T-helper 2 cell treated with Interferon-gamma antibody and Interleukin-4, amounts not matched to agents 100 ng/mL and 5 ng/mL, for 36 hours (primary cell): ENCODE results near the gene NOS3. TPM values are rescaled to one million over a fixed set of nuclear protein-coding genes. Genes with fewer than 3 reads are reported as not detected.

Experiments used
- intact Hi-C: fragments of 100-400 bp; cut with micrococcal nuclease; formaldehyde crosslinking; loops from one replicate; pipeline ENCODE4 v1.15.1; 2023
- total RNA-seq: library from RNA; stranded (reverse); gene quantifications from 2 replicates; pipeline ENCODE4 v1.2.3, GENCODE V29; 2022

The NOS3 gene
- 17.0 and 17.4 TPM in 2 replicates for total RNA-seq

DNA sequence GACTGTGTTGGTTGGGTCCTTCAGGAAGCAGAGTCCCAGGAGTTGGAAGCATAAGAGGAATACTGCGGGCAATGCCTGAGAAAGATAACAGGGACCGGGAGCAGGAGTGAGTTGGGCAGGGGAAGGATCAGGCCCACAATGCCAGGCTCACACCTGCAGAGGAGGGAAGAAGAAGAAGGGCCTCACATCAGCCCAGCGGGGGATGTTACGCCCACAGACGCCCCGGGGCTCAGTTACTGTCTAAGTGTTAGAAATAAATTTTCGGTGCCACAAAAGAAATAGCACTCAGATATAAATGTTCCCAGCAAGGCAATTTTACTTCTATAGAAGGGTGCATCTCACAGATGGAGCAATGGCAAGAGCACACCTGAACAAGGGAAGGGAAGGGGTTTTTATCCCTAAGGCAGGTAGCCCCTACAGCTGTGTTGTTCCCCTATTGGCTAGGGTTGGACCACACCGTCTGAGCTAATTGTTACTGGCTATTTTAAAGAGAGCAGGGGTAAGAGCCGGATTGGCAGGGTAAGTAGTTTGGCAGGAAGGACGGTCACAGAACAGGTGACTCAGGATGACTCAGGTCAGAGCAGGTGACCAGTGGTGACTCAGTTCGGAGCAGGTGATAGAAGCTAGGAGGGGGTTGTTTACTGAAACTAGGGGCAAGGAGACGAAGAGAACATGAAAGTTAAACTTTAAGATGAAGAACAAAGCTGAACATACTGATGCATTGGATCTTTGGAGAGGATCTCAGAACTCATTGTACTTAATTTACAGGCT, at the start of gene NOS3:
Gene NOS3 (plus strand): TSS at position 602 of the 771 bp plus-strand sequence. CDS start 2,787 bp downstream, outside the sequence.
- intact Hi-C loops = no loop called here

DNA sequence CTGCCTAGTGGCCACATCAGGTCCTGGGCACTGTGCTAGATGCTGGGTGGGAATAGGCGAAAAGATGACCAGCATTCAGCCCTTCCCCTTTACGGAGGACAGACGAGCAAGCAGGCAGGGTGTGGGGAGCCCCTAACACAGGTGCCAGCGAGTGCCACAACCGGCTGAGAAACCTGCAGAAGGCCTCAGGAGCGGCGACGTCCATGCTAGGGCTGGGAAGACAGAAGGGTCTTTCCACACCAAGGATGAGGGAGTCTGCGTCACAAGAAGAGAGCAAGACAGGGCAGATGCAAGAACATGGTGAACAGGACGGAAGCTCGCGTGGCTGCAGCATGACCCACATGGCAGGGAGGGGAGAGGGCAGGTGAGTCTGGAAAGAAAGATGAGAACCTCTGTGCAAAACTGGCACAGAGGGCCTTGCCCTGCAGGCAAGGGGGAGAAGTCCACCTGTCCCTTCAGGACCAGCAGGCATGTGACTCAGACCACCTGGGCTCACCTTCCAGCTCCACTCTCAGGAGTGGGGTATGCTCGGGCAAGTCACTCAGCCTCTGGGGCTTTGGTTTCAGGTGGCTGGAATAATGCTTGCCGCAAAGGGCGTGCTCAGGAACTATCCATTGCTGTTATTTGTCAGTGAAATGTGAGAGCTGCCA, 49.3 kb upstream of the NOS3 start:
- intact Hi-C loops = no loop called here

DNA sequence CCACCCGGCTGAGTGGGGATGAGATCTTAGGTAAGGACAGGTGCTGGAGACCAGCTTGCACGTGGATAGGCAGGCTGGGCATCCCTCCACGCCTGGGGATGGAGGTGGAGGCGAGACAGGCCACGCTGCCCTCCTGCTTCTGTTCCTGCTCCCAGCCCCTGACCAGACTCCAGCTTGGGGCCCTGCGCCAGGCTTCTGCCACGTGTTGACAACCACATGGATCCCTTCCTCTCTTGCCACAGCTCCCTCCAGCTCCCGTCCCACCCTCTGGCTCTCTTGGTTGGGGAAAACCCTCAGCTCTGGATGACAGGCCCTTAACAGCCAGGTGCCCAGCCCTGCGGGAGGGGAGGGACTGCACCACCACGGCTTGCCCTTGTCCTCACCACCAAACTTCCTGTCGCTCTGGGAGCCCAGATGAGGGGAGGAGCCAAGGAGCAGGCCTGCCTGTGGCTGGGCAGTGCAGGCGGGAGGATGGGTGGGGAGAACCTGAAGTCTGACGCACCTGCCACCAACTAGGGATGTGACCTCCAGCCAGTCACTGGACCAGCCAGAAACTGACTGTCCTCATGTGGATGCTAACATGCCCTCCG, 48.7 kb upstream of the NOS3 start:
- intact Hi-C loops = no loop called here

DNA sequence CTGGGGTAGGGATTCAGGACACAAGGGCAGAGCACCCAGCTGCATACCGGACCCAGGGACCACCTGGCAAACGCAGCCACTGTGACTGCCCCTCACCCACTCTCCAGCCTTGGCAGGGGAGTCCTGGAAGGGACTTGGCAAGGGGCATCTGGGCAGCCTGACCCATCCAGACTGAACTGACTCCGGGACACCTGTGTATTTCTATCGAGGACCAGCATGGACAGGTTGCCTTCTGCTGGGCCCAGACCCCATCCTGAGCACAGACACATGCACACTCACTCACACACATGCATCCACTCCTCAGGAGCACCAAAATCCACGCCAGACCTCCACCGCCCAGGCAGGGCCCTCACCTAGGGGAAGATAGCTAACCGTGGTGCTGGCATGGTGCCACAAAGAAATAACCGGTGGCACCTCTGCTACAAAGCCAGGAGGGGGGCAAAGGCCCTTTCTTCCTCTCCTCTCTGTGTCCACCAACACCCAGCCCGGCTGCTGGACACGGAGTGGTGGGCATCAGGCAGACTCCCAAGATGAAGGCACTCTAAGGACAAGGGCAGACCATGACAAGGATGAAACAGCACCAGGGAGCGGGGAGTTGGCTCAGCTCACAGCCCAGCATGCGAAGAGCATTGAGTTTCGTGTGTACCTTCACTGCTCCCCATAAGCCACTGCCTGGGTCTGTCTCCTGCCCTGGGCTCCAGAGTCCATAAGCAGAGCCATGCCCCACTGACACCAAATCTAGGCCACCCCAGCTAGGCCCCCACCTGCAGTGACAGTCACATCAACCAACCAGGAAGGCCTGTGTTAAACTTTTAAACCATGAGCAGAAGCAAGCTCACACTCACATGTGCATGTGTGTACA, 48.0 kb upstream of the NOS3 start:
- intact Hi-C loops = no loop called here

DNA sequence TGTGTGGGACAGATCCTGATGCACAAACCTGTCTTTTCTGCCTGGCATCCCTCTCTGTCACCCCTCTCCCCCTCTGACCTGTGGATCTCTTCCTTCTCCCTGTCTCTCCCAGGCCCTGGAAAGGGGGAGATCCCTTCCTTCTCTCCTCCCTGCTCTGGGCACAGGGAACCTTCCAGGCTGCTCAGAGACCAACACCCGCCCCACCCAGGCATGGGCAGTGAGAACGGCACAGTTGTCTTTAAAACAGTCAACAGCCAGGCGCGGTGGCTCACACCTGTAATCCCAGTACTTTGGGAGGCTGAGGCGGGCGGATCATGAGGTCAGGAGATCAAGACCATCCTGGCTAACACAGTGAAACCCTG, 47.4 kb upstream of the NOS3 start:
- intact Hi-C loops = no loop called here

DNA sequence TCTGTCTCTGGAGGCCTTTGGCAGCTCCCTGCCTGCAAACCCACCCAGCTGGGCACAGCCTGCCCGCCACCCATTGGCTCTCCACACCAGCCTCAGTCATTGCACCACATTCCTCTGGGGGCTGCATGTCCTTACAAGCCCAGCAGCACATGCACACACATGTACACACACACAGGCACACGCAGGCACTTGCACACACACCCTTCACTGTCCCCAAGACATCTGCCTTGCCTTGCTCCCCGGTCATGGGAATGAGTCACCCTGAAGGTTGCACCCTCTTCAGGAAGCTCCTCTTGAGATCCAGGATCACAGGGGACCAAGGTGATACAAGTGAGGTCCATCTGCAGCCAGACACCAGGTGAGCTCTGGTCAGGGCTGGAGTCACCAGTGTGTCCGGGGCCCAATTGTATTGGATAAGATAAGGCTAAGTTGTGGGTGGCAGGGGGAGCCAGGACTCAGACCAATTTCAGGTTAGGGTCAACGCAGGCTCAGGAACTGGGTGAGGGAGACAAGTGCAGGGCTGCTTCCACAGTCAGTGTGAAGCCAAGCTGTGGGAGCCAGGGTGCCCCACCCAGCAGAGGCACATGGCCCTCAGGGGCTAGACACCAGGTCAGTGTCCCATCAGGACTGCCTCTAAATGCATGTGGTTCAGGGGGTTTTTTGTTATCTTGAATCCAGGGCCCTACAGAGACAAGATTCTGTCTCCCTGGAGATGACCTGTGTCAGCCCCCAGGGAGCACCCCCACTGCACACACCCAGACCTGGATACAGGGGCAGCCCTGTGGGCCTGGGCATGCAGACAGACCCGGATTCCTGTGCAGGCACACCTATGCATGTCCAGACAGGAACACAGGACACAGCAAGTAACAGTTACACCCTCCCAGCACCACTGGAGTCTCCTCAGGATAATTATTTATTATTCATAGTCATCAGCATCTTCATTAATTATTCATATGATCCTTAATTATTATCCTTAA, 46.5 kb upstream of the NOS3 start:
- intact Hi-C loops = no loop called here

DNA sequence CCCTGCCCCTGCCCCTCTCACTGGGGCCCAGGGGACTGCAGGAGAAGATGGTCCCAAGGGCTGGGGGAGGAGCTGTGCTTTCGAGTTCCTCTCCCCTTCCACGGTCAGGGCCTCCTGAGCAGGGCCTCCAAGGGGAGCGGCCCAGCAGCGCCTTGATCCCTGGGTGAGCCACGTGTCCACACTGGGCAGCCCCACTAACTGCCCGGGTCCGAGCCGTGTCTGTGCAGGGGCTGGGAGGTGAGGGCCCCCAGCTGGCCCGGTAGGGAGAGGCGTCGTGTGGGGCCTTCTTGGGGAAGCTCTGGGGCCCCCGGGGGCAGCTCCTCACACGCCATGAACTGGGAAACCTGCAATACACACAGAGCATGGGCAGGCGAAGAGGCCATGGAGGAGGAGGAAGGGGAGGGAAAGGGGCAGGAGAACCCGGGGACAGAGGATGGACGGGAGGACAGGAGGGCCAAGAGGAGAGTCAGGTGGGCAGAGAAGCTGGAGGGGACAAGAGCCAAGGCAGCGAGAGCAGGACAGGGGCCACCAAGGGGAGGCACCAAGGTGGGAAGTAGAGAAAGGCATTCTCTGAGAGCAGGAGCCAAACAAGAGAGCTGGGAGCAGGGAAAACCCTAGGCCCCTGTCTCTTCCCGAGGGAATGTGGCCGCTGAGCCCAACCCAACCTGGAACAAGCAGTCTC, 45.5 kb upstream of the NOS3 start:
- intact Hi-C loops = no loop called here

DNA sequence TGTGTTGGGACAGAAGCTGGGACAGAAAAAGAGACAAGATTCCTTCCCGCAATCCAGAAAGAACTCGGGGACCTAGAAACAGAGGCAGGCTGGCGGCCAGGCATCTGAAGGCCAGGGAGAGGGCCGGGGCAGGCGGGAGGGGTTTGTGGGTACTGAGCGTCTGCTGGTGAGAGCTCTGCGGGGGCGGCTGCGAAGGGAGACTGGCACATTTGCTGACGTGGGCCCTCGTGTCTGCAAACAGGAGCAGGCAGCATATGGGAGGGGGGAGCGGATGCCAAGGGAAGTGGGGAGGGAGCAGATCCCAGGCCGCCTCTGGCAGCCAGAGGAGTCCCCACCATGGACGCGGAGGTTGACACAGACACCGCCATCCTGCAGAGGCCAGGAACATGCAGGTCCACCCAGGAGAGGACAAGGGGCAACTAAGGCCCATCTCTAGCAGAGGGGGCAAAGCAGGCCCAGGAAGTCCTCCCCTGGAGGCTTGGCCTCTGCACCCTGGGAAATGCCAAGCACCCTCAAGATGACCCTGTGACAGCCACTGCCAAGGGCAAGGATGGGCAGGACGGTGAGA, 44.9 kb upstream of the NOS3 start:
- intact Hi-C loops = no loop called here

DNA sequence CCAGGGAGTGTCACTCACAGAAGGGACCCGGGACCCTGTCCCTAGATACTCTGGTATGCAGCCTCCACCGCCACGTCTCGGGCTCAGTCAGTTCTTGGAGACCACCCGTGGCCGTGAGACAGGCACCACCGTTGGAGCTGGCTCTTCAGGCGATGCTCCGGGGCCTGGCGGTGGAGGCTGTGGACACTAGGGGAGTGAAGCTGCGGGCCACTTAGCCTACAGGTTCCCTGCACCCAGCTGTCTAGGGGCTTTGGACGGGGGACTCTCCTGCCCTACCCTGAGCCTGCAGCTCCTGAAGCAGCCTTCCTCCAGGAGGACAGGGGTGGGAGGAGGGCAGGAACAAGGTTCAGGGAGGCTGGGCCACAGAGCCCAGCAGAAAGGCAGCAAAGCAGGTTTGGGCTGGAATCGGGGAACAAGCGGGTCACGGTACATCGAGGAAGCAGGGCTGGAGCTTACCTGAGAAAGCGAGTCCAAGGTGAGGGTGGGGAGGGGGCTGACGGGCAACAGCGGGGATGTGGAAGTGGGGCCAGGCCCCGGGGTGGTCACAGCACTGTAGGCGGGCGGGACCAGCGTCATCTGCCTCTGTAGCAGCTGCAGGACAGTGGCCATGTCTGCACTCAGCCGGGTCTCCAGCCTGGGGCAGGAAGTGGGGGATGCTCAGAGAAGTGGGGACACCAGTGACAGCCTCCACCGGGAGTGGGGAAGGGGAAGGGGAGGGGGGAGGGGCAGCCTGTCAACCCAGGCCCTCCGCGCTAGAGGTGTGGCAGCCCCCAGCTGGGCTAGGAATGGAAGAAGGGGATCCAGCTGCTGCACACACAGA, 44.2 kb upstream of the NOS3 start:
- intact Hi-C loops = no loop called here

DNA sequence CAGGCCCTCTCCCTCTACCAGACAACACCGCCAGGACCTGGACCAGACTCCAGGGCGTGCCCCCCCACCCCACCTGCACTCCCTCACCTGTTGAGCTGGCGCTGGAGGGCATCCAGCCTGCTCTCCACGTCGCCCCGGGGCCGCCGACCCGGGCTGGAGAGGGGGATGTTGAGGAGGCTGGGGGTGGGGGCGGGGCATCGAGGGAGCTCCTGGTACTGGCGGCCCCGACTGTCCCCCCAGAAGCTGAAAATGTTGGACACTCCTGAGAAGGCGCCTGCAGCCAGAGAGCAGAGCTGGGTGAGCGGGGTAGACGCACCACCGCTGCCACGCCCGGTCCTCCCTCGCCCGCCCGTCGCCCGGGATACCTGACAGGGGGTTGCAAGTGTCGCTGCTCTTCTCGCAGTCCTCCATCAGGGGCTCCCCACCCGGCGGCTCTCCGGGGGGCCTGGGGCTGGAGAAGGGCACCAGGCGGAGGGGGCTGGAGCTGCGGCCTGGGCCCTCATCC, 43.5 kb upstream of the NOS3 start:
- intact Hi-C loops = no loop called here

DNA sequence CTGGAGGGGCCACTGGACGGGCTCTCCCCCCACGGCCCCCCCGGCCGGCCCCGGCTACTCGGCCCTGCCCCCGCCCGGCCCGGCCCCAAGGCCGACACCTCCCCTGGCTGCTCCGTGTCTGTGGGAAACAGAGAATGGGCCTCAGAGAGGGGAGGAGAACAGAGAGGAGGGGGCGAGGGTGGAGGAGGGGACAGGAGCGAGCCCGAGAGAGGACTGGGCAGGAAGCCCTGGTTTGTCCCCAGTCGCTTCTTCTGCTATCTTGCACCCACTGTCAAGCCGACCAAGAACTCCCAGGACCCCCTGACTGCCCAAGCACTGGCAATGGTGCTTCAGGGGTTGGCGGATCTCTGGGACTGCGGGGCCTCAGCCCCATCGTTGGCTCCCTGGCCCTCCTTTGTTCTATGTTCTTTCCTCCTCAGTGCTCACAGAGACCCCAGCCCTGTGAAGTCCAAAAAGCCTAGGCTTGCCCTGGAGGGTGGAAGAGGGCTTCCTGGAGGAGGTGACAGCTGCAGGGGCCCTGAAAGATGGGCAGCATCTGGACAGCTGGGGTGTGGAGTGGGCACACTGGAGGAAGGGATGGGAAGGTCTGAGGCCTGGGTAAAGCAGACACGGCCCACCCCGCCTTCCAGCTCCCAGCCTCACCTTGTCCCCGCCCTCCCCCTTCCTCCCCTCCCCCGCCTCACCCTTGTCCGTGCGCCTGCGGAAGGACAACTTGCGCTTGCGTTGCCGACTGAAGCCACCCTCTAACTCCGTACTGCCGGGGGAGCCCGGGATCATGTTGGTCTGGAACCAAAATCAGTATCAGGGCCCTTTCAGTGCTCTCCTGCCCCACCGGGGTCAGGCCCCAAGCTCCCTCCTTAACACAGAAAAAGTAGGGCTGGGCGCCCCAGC, 42.8 kb upstream of the NOS3 start:
- intact Hi-C loops = no loop called here

DNA sequence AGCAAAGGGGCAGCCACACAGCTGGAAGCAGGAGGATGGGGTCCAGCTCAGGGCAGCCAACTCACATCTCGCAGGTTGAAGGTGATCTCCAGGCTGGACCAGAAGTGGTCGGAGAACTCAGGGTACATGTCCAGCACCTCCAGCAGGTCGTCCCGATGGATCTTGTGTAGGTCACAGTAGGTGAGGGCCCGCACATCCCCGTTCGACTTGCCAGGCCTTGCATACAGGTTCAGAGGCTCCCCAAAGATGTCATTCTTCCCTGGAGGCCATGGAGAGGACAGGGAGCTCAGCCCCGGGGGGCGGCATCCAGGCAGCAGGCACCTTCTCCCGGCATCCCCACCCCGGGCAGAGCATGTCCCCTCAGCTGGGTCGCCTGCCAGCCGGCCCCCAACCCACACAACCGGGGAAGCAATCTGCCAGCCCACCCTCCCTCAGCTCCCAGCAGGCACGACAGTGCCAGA, 42.0 kb upstream of the NOS3 start:
- intact Hi-C loops = no loop called here

DNA sequence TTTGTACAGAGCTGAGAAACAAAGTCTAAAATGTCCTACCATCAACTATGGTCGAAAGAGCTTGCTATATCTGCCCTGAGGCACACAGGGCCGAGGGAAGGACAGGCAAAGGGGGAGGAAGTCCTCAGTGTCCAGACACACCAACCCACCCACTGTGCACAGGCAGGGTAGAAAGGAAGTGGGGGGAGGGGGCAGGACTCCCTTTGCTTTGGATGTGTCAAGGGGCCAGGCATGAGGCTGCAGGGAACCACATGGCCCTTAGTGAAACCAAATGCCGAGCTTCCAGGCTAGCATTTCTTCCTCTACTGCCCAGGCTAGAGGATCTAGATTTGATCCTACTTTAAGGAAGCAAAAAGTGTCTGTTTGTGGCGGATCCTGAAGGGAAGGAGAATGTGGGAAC, 41.3 kb upstream of the NOS3 start:
- intact Hi-C loops = no loop called here

DNA sequence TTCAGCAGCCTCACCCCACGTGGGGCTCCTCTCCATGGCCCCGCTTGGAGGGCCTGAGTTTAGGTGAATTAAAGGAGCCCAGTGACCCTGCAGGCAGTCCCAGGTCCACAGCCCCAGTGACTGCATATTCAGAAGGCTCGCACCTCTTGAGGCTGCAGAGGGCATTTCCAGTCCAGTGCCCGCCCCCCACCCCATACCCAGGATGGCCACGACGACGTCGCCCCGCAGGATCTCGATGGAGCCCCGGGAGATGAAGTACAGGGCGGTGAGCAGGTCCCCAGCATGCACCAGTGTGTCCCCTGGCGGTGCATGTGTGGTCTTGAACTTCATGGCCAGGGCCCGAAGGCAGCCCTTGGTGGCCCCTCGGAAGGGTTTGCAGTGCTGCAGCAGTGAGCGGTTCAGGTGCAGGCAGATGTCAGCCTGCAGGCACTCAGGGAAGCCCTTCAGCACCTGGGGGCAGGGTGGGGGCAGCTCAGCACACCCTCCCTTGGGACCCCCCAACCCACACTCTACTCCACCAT, 40.8 kb upstream of the NOS3 start:
- intact Hi-C loops = no loop called here

DNA sequence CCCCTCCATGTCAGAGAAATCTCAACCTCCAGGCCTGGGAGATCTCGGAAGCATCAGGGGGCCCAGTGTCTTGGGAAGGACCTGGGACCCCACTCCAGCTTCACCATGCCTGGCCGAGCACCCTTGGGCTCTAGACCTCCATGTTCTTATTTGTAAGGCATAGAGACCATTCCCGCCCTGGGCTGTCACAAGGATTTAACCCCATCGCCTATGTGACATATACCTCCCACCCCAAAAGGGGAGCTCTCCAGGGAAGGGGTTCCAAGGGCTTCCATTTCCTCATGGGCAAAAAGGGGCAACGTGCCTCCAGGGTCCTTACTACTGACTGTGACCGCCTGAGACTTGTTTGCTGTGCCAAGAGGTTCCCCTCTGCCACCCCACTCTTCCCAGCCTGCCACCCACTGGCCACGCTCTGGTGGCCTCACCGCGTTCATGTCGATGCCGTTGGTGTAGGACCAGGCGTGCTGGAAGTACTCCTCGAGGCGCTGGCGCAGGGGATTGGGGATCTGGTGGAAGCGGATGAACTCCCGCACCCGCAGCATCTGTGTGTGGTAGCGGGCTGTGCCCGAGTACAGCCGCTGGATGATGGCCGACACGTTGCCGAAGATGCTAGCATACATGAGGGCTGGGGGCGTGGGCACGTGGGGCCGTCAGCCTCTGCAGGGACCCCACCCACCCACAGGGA, 40.2 kb upstream of the NOS3 start:
- intact Hi-C loops = no loop called here

DNA sequence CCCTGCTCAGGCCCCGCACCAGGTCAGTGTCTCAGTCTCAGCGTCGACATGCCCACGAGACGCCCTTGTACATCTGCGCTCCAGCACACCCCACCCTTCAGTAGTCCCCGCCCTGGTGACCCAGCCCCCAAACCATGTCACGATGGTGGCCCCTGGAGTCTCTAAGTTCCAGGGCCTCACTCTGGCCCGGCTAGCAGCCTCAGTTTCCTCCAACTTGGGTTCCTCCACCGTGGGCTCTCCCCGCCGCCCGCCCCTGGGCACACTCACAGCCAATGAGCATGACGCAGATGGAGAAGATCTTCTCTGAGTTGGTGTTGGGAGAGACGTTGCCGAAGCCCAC, 39.7 kb upstream of the NOS3 start:
- intact Hi-C loops = no loop called here

DNA sequence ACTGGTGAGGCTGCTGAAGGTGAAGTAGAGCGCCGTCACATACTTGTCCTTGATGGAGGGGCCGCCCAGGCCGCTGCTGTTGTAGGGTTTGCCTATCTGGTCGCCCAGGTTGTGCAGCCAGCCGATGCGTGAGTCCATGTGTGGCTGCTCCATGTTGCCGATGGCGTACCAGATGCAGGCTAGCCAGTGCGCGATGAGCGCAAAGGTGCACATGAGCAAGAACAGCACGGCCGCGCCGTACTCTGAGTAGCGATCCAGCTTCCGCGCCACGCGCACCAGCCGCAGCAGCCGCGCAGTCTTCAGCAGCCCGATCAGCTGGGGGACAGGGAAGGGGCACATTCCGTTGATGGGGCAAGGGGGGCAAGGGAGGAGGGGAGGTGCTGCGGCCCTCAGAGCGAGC, 39.3 kb upstream of the NOS3 start:
- intact Hi-C loops = no loop called here
